GM12878 (cell line): ENCODE results near the gene DNAJC5. TPM values are rescaled to one million over a fixed set of nuclear protein-coding genes. Genes with fewer than 3 reads are reported as not detected.

Experiments
- NKRF ChIP-seq: fragments of 450-650 bp; conservative IDR thresholded peaks from 2 replicates; pipeline ENCODE4 v1.6.1; 2017; ENCODE audit warnings: mild to moderate bottlenecking, moderate library complexity
- ZSCAN29 ChIP-seq: fragments of 450-650 bp; IDR thresholded peaks from 2 replicates; pipeline ENCODE4 v1.6.1; 2017; ENCODE audit warnings: mild to moderate bottlenecking, moderate library complexity
- polyA plus RNA-seq, 11 experiments: library from polyadenylated mRNA; depleted of rRNA in 4 of 11; unstranded in 6 of 11; stranded (reverse) in 5 of 11; fragments of >200 nt; fragmentation: Nextera tagmentation in 4 of 11; fragmentation: Illumina TruSeq in 1 of 11; extraction: Ambion mirVana in 4 of 11; extraction: Trizol in 1 of 11; gene quantifications; 1 replicate in 1 of 11; 2 replicates in 10 of 11; pipeline versions ENCODE4 v1.2.1 to v1.2.3, GENCODE V29; 2011 to 2016; ENCODE audit warnings: inconsistent platforms in 2 of 11, missing spikeins in 2 of 11, low read depth in 1 of 11
- total RNA-seq, 4 experiments: library from RNA; depleted of rRNA in 3 of 4; stranded (reverse); fragments of >200 nt in 3 of 4; fragmentation: Illumina TruSeq in 1 of 4; extraction: Trizol in 1 of 4; gene quantifications; 2 replicates each; pipeline versions ENCODE4 v1.2.1 to v1.2.3, GENCODE V29; 2013 to 2021
- TF ChIP-seq, protein P1 (sequence below): fragments of 150-350 bp; IDR thresholded peaks from 2 replicates; pipeline ENCODE4 v1.6.1; 2016; ENCODE audit warnings: low read depth, low read length
- TF ChIP-seq, protein P2 (sequence below): fragments of 450-650 bp; formaldehyde crosslinking; IDR thresholded peaks from 2 replicates; pipeline ENCODE4 v1.5.0; 2022; ENCODE audit warnings: mild to moderate bottlenecking, missing genetic modification characterization

DNAJC5 gene
- total and polyA plus RNA-seq, 10 of the 15 experiments (the other 5 are each of a cell fraction or from before 2014, with no cell fraction given) = 0.69 to 36.8 (median 17.0) TPM

DNA sequence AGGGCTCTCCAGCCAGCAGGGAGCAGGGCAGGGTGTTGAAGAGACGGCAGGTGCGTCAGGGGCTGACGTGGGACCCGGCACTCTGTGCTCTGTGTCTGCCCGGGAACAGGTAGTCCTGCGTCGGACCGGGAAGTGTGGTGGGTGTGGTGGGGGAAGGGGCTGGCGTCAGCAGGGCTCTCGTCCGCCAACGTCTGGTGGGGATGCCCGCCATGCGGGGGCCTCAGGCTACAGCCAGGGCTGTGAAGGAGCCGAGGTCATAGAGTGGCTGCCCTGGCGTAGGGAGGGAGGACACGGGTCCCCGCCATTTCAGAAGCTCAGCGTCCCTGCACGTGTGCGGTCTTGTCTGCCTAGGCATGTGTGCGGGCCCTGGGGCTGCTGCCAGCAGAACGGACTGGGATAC is 25.3 kb downstream of the DNAJC5 start (continued):
- TF ChIP-seq, protein P1, sequence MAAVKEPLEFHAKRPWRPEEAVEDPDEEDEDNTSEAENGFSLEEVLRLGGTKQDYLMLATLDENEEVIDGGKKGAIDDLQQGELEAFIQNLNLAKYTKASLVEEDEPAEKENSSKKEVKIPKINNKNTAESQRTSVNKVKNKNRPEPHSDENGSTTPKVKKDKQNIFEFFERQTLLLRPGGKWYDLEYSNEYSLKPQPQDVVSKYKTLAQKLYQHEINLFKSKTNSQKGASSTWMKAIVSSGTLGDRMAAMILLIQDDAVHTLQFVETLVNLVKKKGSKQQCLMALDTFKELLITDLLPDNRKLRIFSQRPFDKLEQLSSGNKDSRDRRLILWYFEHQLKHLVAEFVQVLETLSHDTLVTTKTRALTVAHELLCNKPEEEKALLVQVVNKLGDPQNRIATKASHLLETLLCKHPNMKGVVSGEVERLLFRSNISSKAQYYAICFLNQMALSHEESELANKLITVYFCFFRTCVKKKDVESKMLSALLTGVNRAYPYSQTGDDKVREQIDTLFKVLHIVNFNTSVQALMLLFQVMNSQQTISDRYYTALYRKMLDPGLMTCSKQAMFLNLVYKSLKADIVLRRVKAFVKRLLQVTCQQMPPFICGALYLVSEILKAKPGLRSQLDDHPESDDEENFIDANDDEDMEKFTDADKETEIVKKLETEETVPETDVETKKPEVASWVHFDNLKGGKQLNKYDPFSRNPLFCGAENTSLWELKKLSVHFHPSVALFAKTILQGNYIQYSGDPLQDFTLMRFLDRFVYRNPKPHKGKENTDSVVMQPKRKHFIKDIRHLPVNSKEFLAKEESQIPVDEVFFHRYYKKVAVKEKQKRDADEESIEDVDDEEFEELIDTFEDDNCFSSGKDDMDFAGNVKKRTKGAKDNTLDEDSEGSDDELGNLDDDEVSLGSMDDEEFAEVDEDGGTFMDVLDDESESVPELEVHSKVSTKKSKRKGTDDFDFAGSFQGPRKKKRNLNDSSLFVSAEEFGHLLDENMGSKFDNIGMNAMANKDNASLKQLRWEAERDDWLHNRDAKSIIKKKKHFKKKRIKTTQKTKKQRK = no peak
- TF ChIP-seq ZSCAN29 = no peak
- TF ChIP-seq, protein P2, sequence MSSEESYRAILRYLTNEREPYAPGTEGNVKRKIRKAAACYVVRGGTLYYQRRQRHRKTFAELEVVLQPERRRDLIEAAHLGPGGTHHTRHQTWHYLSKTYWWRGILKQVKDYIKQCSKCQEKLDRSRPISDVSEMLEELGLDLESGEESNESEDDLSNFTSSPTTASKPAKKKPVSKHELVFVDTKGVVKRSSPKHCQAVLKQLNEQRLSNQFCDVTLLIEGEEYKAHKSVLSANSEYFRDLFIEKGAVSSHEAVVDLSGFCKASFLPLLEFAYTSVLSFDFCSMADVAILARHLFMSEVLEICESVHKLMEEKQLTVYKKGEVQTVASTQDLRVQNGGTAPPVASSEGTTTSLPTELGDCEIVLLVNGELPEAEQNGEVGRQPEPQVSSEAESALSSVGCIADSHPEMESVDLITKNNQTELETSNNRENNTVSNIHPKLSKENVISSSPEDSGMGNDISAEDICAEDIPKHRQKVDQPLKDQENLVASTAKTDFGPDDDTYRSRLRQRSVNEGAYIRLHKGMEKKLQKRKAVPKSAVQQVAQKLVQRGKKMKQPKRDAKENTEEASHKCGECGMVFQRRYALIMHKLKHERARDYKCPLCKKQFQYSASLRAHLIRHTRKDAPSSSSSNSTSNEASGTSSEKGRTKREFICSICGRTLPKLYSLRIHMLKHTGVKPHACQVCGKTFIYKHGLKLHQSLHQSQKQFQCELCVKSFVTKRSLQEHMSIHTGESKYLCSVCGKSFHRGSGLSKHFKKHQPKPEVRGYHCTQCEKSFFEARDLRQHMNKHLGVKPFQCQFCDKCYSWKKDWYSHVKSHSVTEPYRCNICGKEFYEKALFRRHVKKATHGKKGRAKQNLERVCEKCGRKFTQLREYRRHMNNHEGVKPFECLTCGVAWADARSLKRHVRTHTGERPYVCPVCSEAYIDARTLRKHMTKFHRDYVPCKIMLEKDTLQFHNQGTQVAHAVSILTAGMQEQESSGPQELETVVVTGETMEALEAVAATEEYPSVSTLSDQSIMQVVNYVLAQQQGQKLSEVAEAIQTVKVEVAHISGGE (CRISPR knock-in tag) = no peak
- no peak for TF ChIP-seq NKRF
